Activated gamma-delta T cell treated with Interleukin-2 at 50 U/mL for 16 hours (primary cell): ENCODE results near the gene RGL1.

Experiments used
- DNase-seq: peaks from one replicate; pipeline ENCODE4 v3.0.0-alpha.2; 2020

The RGL1 gene

GRCh38 chr1:183787704-183788103 is 17.2 kb upstream of the RGL1 start:
- no peak for DNase-seq

- no peak for DNase-seq
Measured at GRCh38 chr1:183791319-183791718, 13.6 kb upstream of the RGL1 start.

GRCh38 chr1:183792300-183792699 is 12.6 kb upstream of the RGL1 start:
- no peak for DNase-seq

GRCh38 chr1:183794088-183794487 is 10.8 kb upstream of the RGL1 start:
- DNase-seq = no peak

GRCh38 chr1:183800449-183800848 is 4.5 kb upstream of the RGL1 start:
- no peak for DNase-seq

- no peak for DNase-seq
Measured at GRCh38 chr1:183801649-183802048, 3.3 kb upstream of the RGL1 start.

- no peak for DNase-seq
Measured at GRCh38 chr1:183804387-183804786, 533 bp upstream of the RGL1 start.

- DNase-seq = no peak
Measured at GRCh38 chr1:183806125-183806524, 1.2 kb downstream of the RGL1 start.

- no peak for DNase-seq
Measured at GRCh38 chr1:183806675-183807074, 1.8 kb downstream of the RGL1 start.

GRCh38 chr1:183807549-183808168 is 2.7 kb downstream of the RGL1 start:
- no peak for DNase-seq

GRCh38 chr1:183808296-183809027 is 3.5 kb downstream of the RGL1 start:
- DNase-seq = no peak

- DNase-seq = no peak
Measured at GRCh38 chr1:183810121-183810520, 5.2 kb downstream of the RGL1 start.

- no peak for DNase-seq
Measured at GRCh38 chr1:183810756-183811544, 6.0 kb downstream of the RGL1 start.

GRCh38 chr1:183812128-183812527 is 7.2 kb downstream of the RGL1 start:
- no peak for DNase-seq

GRCh38 chr1:183812686-183813569 is 8.0 kb downstream of the RGL1 start:
- DNase-seq = no peak

- no peak for DNase-seq
Measured at GRCh38 chr1:183814121-183814681, 9.3 kb downstream of the RGL1 start.

- DNase-seq = no peak
Measured at GRCh38 chr1:183816110-183816509, 11.2 kb downstream of the RGL1 start.

- DNase-seq = no peak
Measured at GRCh38 chr1:183817576-183818288, 12.8 kb downstream of the RGL1 start.

GRCh38 chr1:183819059-183819458 is 14.1 kb downstream of the RGL1 start:
- DNase-seq = no peak

GRCh38 chr1:183821309-183821888 is 16.5 kb downstream of the RGL1 start:
- DNase-seq = no peak

GRCh38 chr1:183821889-183822611 is 17.1 kb downstream of the RGL1 start:
- no peak for DNase-seq
